OCI-LY1 (cell line): ENCODE results near the gene LRP5.

Experiments
- H2AFZ ChIP-seq: fragments of 200-600 bp; sonication (generic), shearing (Covaris generic); 2 replicates; pipeline ENCODE4 v1.6.0; 2014; ENCODE audit warnings: antibody characterized with exemption, mild to moderate bottlenecking, low read length
- H3F3A ChIP-seq: fragments of 200-600 bp; sonication (generic), shearing (Covaris generic); 2 replicates; pipeline ENCODE4 v1.6.0; 2014; ENCODE audit warnings: mild to moderate bottlenecking, antibody characterized with exemption, low read length, moderate library complexity; ENCODE audit not compliant: insufficient read depth
- H3K27ac ChIP-seq: fragments of 200-600 bp; sonication (generic); 2 replicates; pipeline ENCODE4 v1.5.1; 2014; ENCODE audit warnings: low read length, mixed run types, mild to moderate bottlenecking, low read depth; ENCODE audit not compliant: poor library complexity, severe bottlenecking
- H3K27me3 ChIP-seq: fragments of 200-600 bp; sonication (generic); 2 replicates; pipeline ENCODE4 v1.6.0; 2014; ENCODE audit warnings: antibody characterized with exemption, mild to moderate bottlenecking, low read length, moderate library complexity; ENCODE audit not compliant: insufficient read depth
- H3K36me3 ChIP-seq: fragments of 200-600 bp; sonication (generic); 2 replicates; pipeline ENCODE4 v1.6.1; 2014; ENCODE audit warnings: mild to moderate bottlenecking, antibody characterized with exemption, low read length, moderate library complexity, mixed read lengths; ENCODE audit not compliant: insufficient read depth
- H3K4me1 ChIP-seq: fragments of 200-600 bp; sonication (generic); 2 replicates; pipeline ENCODE4 v1.5.1; 2014; ENCODE audit warnings: mild to moderate bottlenecking, low read length, moderate library complexity; ENCODE audit not compliant: insufficient read depth, severe bottlenecking
- H3K4me2 ChIP-seq: fragments of 200-600 bp; sonication (generic), shearing (Covaris generic); 2 replicates; pipeline ENCODE4 v1.6.1; 2014; ENCODE audit warnings: low read length
- H3K4me3 ChIP-seq: fragments of 200-600 bp; sonication (generic); 2 replicates; pipeline ENCODE4 v1.5.1; 2014; ENCODE audit warnings: low read length, low read depth, mild to moderate bottlenecking, mixed read lengths; ENCODE audit not compliant: poor library complexity, severe bottlenecking
- H3K79me2 ChIP-seq: fragments of 200-600 bp; shearing (Covaris generic); 2 replicates; pipeline ENCODE4 v1.6.1; 2016; ENCODE audit warnings: mixed run types, low read length, mixed read lengths; ENCODE audit not compliant: insufficient read depth
- H3K9ac ChIP-seq: fragments of 200-600 bp; sonication (generic), shearing (Covaris generic); 2 replicates; pipeline ENCODE4 v1.6.1; 2014; ENCODE audit warnings: mild to moderate bottlenecking, low read length, mixed read lengths
- H3K9me2 ChIP-seq: fragments of 200-600 bp; sonication (generic), shearing (Covaris generic); 2 replicates; pipeline ENCODE4 v1.6.1; 2014; ENCODE audit warnings: low read depth, mild to moderate bottlenecking, low read length, mixed read lengths
- H3K9me3 ChIP-seq: fragments of 200-600 bp; shearing (Covaris generic); 2 replicates; pipeline ENCODE4 v1.6.1; 2014; ENCODE audit warnings: low read length, mixed read lengths
- H4K20me1 ChIP-seq: fragments of 200-600 bp; sonication (generic), shearing (Covaris generic); 2 replicates; pipeline ENCODE4 v1.6.0; 2016; ENCODE audit warnings: mild to moderate bottlenecking, low read length; ENCODE audit not compliant: insufficient read depth
- CTCF ChIP-seq: fragments of 200-600 bp; sonication (generic), shearing (Covaris generic); IDR thresholded peaks from 2 replicates; pipeline ENCODE4 v1.5.1; 2017; ENCODE audit warnings: mild to moderate bottlenecking, antibody characterized with exemption, low read length, moderate library complexity, mixed read lengths
- EZH2 ChIP-seq: fragments of 200-600 bp; sonication (generic), shearing (Covaris generic); IDR thresholded peaks from 2 replicates; pipeline ENCODE4 v1.8.0; 2017; ENCODE audit warnings: borderline replicate concordance, mixed run types, mild to moderate bottlenecking, antibody characterized with exemption, low read length, moderate library complexity, mixed read lengths

Gene LRP5

GRCh38 chr11:68449951-68450350, 137.6 kb downstream of the LRP5 start:
- Histone ChIP-seq H3K9me2 (no peaks in the 10 kb centered on the region), H3K27ac (no peak overlapping the region), H3K4me2 (no peak overlapping the region), H3K27me3 (no peaks in the 10 kb centered on the region), H3K79me2 (no peaks in the 10 kb centered on the region), H3K9ac (no peak overlapping the region), H3K36me3 (no peaks in the 10 kb centered on the region), H3K4me1 (no peaks in the 10 kb centered on the region), H3F3A (no peaks in the 10 kb centered on the region), H2AFZ (no peak overlapping the region), H3K9me3 (no peaks in the 10 kb centered on the region), H3K4me3 (no peak overlapping the region), H4K20me1 (no peaks in the 10 kb centered on the region)
- TF ChIP-seq EZH2 (no peak), CTCF (no peak)

GRCh38 chr11:68450711-68451110, 138.3 kb downstream of the LRP5 start:
- Histone ChIP-seq H3K4me1 (no peaks in the 10 kb centered on the region), H3K4me3 (no peak overlapping the region), H3K79me2 (no peaks in the 10 kb centered on the region), H3K27me3 (no peaks in the 10 kb centered on the region), H3K9ac (no peak overlapping the region), H2AFZ (no peak overlapping the region), H3F3A (no peaks in the 10 kb centered on the region), H4K20me1 (no peaks in the 10 kb centered on the region), H3K4me2 (no peak overlapping the region), H3K9me2 (no peaks in the 10 kb centered on the region), H3K9me3 (no peaks in the 10 kb centered on the region), H3K27ac (no peak overlapping the region), H3K36me3 (no peaks in the 10 kb centered on the region)
- no peak for TF ChIP-seq EZH2
- TF ChIP-seq CTCF, result no peak

- peaks cover 5% of the 10 kb centered on the region for H3K4me1 ChIP-seq
- H3K4me3 ChIP-seq, result no peak overlapping the region
- H3K9me2 ChIP-seq, result no peaks in the 10 kb centered on the region
- H3K27ac ChIP-seq, result no peak overlapping the region
- no peaks in the 10 kb centered on the region for H3K79me2 ChIP-seq
- no peaks in the 10 kb centered on the region for H3K9me3 ChIP-seq
- no peak for TF ChIP-seq EZH2
- no peak for TF ChIP-seq CTCF
- no peaks in the 10 kb centered on the region for H4K20me1 ChIP-seq
- no peaks in the 10 kb centered on the region; the same call in 1 of the 2 replicates for H3K27me3 ChIP-seq
- no peak overlapping the region for H2AFZ ChIP-seq
- H3K4me2 ChIP-seq, result no peak overlapping the region
- H3K36me3 ChIP-seq, result no peaks in the 10 kb centered on the region
- H3F3A ChIP-seq, result no peaks in the 10 kb centered on the region
- no peak overlapping the region for H3K9ac ChIP-seq
Measured at GRCh38 chr11:68454767-68455166, 142.4 kb downstream of the LRP5 start.
